HG02870 (cell line): ENCODE results near the gene HADHB.
"Not testable (repeated sequence)": the region's sequence is repeated elsewhere in the genome, so short reads cannot be mapped to it uniquely, and the experiment has no call there.

ENCODE experiments used
- ATAC-seq: cut with Tn5 transposase; IDR thresholded peaks from one replicate; pipeline ENCODE4 v1.9.1; 2021; ENCODE audit warnings: mild to moderate bottlenecking, moderate library complexity; ENCODE audit not compliant: unreplicated experiment

The HADHB gene

DNA sequence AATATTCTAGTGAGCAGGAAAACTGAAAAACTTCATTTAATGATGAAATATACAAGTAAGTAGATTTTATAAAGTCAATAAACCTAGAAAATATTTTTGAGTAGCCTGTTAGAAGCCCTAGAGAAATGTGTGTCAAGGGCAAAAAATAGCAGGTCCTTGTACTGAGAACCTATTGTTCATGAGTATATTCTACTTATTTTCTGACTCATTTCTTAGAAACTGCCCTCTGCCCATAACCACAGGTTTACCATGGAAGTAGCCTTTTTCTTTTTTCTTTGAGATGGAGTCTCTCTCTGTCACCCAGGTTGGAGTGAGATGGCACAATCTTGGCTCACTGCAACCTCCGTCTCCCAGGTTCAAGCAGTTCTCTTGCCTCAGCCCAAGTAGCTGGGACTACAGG is 81.8 kb downstream of the HADHB start:
- no peak for ATAC-seq

DNA sequence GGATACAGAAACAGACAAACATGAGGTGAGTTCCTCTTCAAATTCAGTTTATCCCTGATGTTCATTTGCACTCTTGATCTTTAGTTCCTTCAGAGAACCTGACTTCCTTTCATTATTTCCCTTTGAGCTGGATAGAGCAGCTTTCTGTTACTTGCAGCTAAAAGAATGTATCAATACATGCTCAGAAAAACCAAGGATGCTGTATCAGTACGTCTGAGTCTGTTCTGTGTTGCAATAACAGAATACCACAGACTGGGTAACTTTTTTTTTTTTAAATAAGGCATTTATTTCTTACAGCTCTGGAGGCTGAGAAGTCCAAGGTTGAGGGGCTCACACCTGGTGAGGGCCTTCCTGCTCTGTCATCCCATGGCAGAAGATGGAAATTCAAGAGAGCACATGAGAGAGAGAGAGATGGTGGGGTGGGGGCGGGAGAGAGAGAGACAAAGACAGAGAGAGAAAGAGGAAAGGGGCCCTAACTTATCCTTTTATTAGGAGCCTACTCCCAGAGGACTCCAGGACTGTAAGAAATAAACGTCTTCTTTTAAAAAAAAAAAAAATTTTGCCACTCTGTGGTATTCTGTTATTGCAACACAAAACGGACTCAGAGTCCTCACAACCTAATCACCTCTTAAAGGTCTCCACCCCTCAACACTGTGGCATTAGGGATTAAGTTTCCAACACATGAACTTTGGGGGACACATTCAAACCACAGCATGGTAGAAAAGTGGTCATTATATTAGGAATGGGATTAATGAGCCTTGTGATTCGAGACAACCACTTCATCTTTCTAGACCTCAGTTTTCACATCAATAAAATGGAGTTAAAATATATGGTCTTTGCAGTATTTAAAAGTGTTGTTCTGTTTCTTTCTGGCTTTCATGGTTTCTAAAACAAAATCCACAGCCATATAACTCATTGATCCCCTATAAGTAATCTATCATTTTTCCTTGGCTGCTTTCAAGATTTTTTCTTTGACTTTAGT is 82.8 kb downstream of the HADHB start:
- no peak for ATAC-seq

DNA sequence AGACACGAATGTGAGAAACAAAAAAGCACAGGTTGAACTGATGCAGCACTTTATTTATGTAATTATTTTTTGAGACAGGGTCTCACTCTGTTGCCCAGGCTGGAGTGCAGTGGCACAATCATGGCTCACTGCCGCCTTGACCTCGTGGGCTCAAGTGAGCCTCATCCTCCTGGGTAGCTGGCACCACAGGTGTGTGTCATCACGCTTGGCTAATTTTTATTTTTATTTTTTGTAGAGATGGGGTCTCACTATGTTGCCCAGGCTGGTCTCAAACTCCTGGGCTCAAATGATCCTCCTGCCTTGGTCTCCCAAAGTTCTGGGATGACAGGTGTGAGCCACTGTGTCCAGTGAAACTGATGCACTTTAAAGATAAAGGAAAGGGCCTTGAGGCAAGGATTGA is 84.3 kb downstream of the HADHB start:
- not testable (repeated sequence) for ATAC-seq

DNA sequence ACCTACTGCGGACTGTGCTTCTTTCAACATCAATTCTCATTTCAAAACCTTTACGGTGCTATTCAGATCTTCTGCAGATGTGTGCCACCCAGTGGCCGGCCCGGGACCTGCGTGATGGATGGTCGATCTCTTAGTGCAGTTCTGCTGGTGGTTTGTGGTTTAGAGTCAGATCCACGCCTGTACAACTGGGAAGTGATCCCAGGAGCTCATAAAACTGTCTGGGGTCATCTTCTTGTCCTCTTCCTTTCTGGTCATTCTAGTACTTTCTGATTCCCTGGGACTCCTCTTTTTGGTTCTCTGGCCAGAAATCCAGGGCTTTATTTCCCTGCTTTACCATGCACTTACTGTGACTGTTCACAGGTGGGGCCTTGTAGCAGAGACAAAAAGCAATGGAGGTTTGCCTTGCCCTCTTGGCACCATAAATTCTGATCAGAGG is 85.4 kb downstream of the HADHB start:
- peak; percentile 63 for ATAC-seq

DNA sequence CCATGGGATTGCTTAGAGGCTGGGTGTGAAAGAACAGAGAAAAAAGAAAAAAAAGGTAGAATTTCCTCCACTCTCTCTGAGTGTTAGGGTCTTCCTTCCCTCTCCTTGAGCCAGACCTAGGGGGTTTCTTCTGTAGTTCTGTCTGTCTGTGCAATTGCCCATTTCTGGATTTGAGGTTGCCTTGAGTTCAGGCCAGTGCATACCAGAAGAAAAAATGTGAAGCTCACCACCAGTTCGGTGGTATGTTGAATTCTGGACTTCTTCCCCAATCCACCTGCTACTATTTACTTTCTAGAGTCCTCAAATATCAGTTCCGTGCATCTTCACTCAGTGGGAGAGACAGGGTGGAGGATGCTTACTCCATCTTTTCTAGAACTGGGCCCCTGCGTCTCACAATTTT is 85.9 kb downstream of the HADHB start:
- ATAC-seq: no peak

DNA sequence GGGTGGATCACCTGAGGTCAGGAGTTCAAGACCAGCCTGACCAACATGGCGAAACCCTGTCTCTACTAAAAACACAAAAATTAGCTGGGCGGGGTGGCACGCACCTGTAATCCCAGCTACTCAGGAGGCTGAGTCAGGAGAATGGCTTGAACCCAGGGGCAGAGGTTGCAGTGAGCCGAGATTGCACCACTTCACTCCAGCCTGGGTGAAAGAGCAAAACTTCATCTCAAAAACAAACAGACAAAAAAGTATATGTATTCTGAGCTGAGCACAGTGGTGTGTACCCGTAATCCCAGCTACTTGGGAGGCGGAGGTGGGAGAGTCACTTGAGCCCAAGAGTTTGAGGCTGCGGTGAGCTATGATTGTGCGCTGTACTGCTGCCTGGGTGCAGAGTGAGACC is 86.6 kb downstream of the HADHB start:
- not testable (repeated sequence) for ATAC-seq

DNA sequence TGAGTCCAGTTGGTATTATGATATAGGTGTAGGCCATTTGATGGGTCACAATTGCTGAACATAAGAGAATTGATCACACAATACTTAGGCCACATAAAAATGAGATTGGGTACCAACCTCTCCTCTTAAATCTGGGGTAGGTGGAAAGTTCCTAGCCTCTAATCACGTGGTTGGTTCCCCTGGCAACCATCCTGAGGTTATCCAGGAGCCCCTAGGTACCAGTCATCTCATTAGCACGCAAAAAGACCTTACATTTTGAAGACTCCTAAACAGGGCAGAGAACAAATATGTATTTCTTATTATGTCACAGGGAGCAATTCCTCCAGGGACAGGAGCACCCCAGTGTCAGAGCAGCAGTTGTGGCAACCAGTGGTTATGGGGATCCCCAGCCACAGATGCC is 88.6 kb downstream of the HADHB start:
- no peak for ATAC-seq

DNA sequence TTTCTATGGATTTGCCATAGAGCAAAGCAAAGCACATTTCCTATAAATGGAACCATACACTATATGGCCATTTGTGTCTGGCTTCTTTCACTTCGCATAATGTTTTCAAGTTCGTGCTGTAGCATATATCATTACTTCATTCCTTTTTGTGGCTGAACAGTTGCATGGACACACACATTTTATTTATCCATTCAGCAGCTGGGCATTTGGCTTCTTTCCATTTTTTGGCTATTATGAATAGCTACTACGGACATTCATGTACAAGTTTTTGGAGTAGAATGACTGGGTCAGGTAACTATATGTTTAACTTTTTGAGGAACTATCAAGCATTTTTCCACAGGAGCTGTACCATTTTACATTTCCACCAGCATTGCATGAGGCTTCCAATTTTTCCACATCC is 90.5 kb downstream of the HADHB start:
- ATAC-seq: no peak

DNA sequence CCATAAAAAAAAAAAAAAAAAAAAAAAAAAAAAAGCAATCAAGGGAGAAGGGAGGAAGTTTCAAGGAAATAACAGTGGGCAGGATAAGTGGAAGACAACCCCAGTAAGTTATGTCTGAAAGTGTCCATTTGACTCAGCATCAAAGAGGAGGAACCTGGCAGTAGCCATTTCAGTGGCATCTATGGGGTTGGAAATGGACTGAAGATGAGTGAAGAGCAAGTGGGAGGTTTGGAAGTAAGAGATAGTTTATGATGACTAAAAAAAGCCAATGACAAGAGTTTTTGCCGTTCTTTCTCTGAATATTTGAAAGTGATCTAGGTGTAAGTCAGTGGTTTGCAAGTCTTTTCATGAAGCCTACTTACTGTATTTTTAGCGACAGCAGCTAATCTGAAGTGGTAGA is 92.0 kb downstream of the HADHB start:
- ATAC-seq: no peak

DNA sequence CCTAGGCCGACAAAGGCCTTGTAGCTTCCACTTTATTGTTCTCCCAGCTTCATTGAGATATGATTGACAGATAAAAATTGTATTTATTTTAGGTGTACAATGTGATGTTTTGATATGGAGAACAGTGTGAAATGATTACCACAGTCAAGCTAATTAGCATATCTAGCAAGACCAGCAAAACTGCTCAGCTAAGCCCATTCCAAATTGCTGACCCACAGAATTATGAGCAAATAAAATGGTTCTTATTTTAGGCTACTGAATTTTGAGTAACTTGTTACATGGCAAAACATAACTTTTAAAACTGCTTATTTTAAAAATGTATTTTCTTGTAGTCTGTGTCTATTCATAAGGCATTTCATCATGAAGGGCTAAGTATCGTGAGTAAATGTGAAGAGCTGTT is 92.6 kb downstream of the HADHB start:
- ATAC-seq: no peak
